Spleen (tissue), 11 donors: ENCODE data around the gene CDKL1. TPM values are rescaled to one million over a fixed set of nuclear protein-coding genes. Genes with fewer than 3 reads are reported as not detected.

ENCODE experiments used
- DNase-seq: peaks from one replicate; pipeline ENCODE4 v3.0.0-alpha.2; 2020
- H3K27ac ChIP-seq, 8 donors: fragments of 200-600 bp; sonication (generic) in 7 of 8; 1 replicate in 4 of 8; 2 replicates in 4 of 8; pipeline versions ENCODE4 v1.5.0 to v1.8.0; 2016 to 2021; ENCODE audit warnings: inconsistent platforms in 4 of 8, mild to moderate bottlenecking in 4 of 8, moderate library complexity in 1 of 8
- H3K27me3 ChIP-seq, 7 donors: fragments of 200-600 bp; sonication (generic) in 6 of 7; replicated peaks in 1 of 7; 1 replicate in 4 of 7; 2 replicates in 3 of 7; pipeline versions ENCODE4 v1.5.0 to v1.8.0; 2016 to 2021; ENCODE audit warnings: inconsistent platforms in 3 of 7, mild to moderate bottlenecking in 1 of 7
- H3K36me3 ChIP-seq, 6 donors: fragments of 200-600 bp; sonication (generic) in 5 of 6; 1 replicate in 4 of 6; 2 replicates in 2 of 6; pipeline versions ENCODE4 v1.5.0 to v1.8.0; 2016 to 2021; ENCODE audit warnings: inconsistent platforms in 2 of 6
- H3K4me1 ChIP-seq, 6 donors: fragments of 200-600 bp; sonication (generic) in 5 of 6; 1 replicate in 3 of 6; 2 replicates in 3 of 6; pipeline versions ENCODE4 v1.5.0 to v1.8.0; 2016 to 2021; ENCODE audit warnings: inconsistent platforms in 3 of 6
- H3K4me3 ChIP-seq, 8 donors: fragments of 200-600 bp; sonication (generic) in 7 of 8; 1 replicate in 4 of 8; 2 replicates in 4 of 8; pipeline versions ENCODE4 v1.5.0 to v1.8.0; 2016 to 2021; ENCODE audit warnings: inconsistent platforms in 4 of 8, mild to moderate bottlenecking in 4 of 8, moderate library complexity in 2 of 8
- H3K9me3 ChIP-seq, 8 donors: fragments of 200-600 bp; sonication (generic) in 7 of 8; 1 replicate in 4 of 8; 2 replicates in 4 of 8; pipeline versions ENCODE4 v1.5.0 to v1.8.0; 2016 to 2021; ENCODE audit warnings: inconsistent platforms in 4 of 8
- CTCF ChIP-seq, 11 experiments: fragments of 200-600 bp in 7 of 11; fragments of 450-650 bp in 4 of 11; sonication (generic) in 4 of 11; IDR thresholded peaks in 8 of 11; conservative IDR thresholded peaks in 3 of 11; 1 replicate in 7 of 11; 2 replicates in 4 of 11; pipeline versions ENCODE4 v1.4.0 to v1.8.0; 2016 to 2021; ENCODE audit warnings: antibody characterized with exemption in 11 of 11, inconsistent platforms in 4 of 11, mild to moderate bottlenecking in 1 of 11
- POLR2A ChIP-seq, 3 donors: fragments of 450-650 bp; IDR thresholded peaks; one replicate each; pipeline ENCODE4 v1.5.1; 2017; ENCODE audit warnings: antibody characterized with exemption in 3 of 3, mild to moderate bottlenecking in 1 of 3
- POLR2AphosphoS5 ChIP-seq, 3 donors: sonication (generic); formaldehyde crosslinking; IDR thresholded peaks; one replicate each; pipeline ENCODE4 v1.5.1; 2017; ENCODE audit warnings: antibody characterized with exemption in 3 of 3
- WGBS, 5 donors: extraction: QIAGEN DNeasy Blood & Tissue Kit in 3 of 5; methylation state at CpG; one replicate each; pipeline versions ENCODE4 v1.1.5 to v1.1.7; 2013 to 2018; 5-methylcytosine and 5-hydroxymethylcytosine counted together
- intact Hi-C: fragments of 100-400 bp; cut with DNase I; formaldehyde crosslinking; loops from one replicate; pipeline ENCODE4 v1.15.0; 2023; ENCODE audit warnings: low total_unique reads
- polyA plus RNA-seq, 3 donors: library from polyadenylated mRNA; stranded (reverse); fragments of 200-250 nt; gene quantifications; one replicate each; pipeline ENCODE4 v1.2.1, GENCODE V29; 2013
- total RNA-seq, 7 donors: library from RNA; depleted of rRNA in 3 of 7; stranded (reverse); fragments of >200 nt in 3 of 7; fragmentation: NEBNext Ultra II Directional in 4 of 7; extraction: Animal tissue kit (Norgen Biotek cat#: 25700) in 4 of 7; gene quantifications; one replicate each; pipeline versions ENCODE4 v1.1.0 to v1.2.1, GENCODE V29; 2016 to 2021
- donor health status: healthy with polysubstance abuse.
- donor health status: DM: no; HTN: no; CAD: no; lungs with moderate emphysema.
- donor health status: DM: no; HTN: no; CAD: no.
- donor health status: Bipolar disorder and iron deficiency.
- donor health status: healthy.
- donor health status: DM: no; HTN: no; CAD: no.
- donor health status: DM: yes; HTN: yes; CAD: no.

The CDKL1 gene
- total and polyA plus RNA-seq, 10 donors = 1.7 to 310 (median 17.6) TPM

GRCh38 chr14:50344876-50345563, 51.7 kb downstream of the CDKL1 start:
- TF ChIP-seq POLR2AphosphoS5 (IDR thresholded peaks at IDR 0.05) (no peak), CTCF (IDR thresholded peaks at IDR 0.05 in 8 of 11, conservative IDR thresholded peaks at IDR 0.05 in 3 of 11) (no peak), POLR2A (IDR thresholded peaks at IDR 0.05) (no peak)
- intact Hi-C loops = no loop called here
- Histone ChIP-seq H3K36me3 (peaks cover 0 to 12% (median 4%) of the 10 kb centered on the region in 6 donors), H3K27me3 (no peaks in the 10 kb centered on the region), H3K27ac (peak overlapping the region in 5 of 8 donors; percentile 31 to 72 (median 58)), H3K9me3 (no peaks in the 10 kb centered on the region), H3K4me3 (no peak overlapping the region), H3K4me1 (peaks cover 4 to 63% (median 31%) of the 10 kb centered on the region in 6 donors)
- WGBS, 5 donors = 78 to 93% (median 87%) methylated on average over 4 of the region's 4 CpGs
- no peak for DNase-seq

GRCh38 chr14:50344116-50344775, 52.4 kb downstream of the CDKL1 start:
- WGBS, 5 donors = 76 to 85% (median 83%) methylated on average over 7 of the region's 7 CpGs
- Histone ChIP-seq H3K4me3 (no peak overlapping the region), H3K9me3 (no peaks in the 10 kb centered on the region), H3K27ac (no peak overlapping the region), H3K36me3 (peaks cover 0 to 17% (median 6%) of the 10 kb centered on the region in 6 donors), H3K4me1 (peaks cover 4 to 63% (median 31%) of the 10 kb centered on the region in 6 donors), H3K27me3 (no peaks in the 10 kb centered on the region)
- intact Hi-C loops = no loop called here
- DNase-seq = no peak
- TF ChIP-seq POLR2AphosphoS5 (IDR thresholded peaks at IDR 0.05) = no peak
- no peak for TF ChIP-seq CTCF (IDR thresholded peaks at IDR 0.05 in 8 of 11, conservative IDR thresholded peaks at IDR 0.05 in 3 of 11)
- TF ChIP-seq POLR2A (IDR thresholded peaks at IDR 0.05) = no peak

- peaks cover 0 to 24% (median 9%) of the 10 kb centered on the region in 6 donors for H3K36me3 ChIP-seq
- no peak for DNase-seq
- H3K4me1 ChIP-seq = peaks cover 4 to 62% (median 31%) of the 10 kb centered on the region in 6 donors
- H3K27me3 ChIP-seq = no peaks in the 10 kb centered on the region
- 76 to 95% (median 85%) methylated on average over 1 of the region's 1 CpG for WGBS, 5 donors
- peak overlapping the region in 4 of 8 donors; percentile 59 to 76 (median 73) for H3K27ac ChIP-seq
- intact Hi-C loops = no loop called here
- TF ChIP-seq POLR2AphosphoS5 (IDR thresholded peaks at IDR 0.05) (no peak), POLR2A (IDR thresholded peaks at IDR 0.05) (no peak), CTCF (IDR thresholded peaks at IDR 0.05 in 8 of 11, conservative IDR thresholded peaks at IDR 0.05 in 3 of 11) (no peak)
- no peak overlapping the region for H3K4me3 ChIP-seq
- no peaks in the 10 kb centered on the region for H3K9me3 ChIP-seq
Observed at GRCh38 chr14:50343434-50343833, 53.2 kb downstream of the CDKL1 start.
